Activated CD8-positive, alpha-beta T cell treated with anti-CD3 and anti-CD28 coated beads for 36 hours (primary cell): ENCODE data around the gene CORO2B. TPM values are rescaled to one million over a fixed set of nuclear protein-coding genes. Genes with fewer than 3 reads are reported as not detected.

Experiments
- ATAC-seq: fragments of 200-7000 bp; cut with Tn5 transposase; one replicate; pipeline ENCODE4 v1.10.0; 2021; ENCODE audit warnings: mild to moderate bottlenecking, moderate library complexity
- CTCF ChIA-PET: fragments of 350-600 bp; sonication (Branson Sonifier 250); formaldehyde crosslinking; loops from one replicate; lab custom pipeline; 2021; ENCODE audit warnings: antibody characterized with exemption; lab: Charles Lee
- POLR2A ChIA-PET: fragments of 350-600 bp; sonication (Branson Sonifier 250); formaldehyde crosslinking; loops from one replicate; lab custom pipeline; 2021; ENCODE audit warnings: antibody characterized with exemption; lab: Charles Lee
- DNase-seq: peaks from one replicate; pipeline ENCODE4 v3.0.0-alpha.2; 2020
- H3K27ac Mint-ChIP-seq: one replicate; pipeline ENCODE4 v1.8.0; 2021; ENCODE audit warnings: mild to moderate bottlenecking, mixed read lengths
- H3K27me3 Mint-ChIP-seq: one replicate; pipeline ENCODE4 v1.8.0; 2021; ENCODE audit warnings: mixed read lengths
- H3K36me3 Mint-ChIP-seq: one replicate; pipeline ENCODE4 v1.8.0; 2021; ENCODE audit warnings: low read depth, mixed read lengths
- H3K4me1 Mint-ChIP-seq: one replicate; pipeline ENCODE4 v1.8.0; 2021; ENCODE audit warnings: low read depth, mixed read lengths
- H3K4me3 Mint-ChIP-seq: one replicate; pipeline ENCODE4 v1.8.0; 2021; ENCODE audit warnings: mild to moderate bottlenecking, moderate library complexity, mixed read lengths
- H3K9me3 Mint-ChIP-seq: one replicate; pipeline ENCODE4 v1.8.0; 2021; ENCODE audit warnings: mixed read lengths
- CTCF ChIP-seq: fragments of 200-600 bp; IDR thresholded peaks from one replicate; pipeline ENCODE4 v1.8.0; 2022; ENCODE audit warnings: antibody characterized with exemption, mild to moderate bottlenecking
- intact Hi-C: fragments of 100-400 bp; cut with micrococcal nuclease; formaldehyde crosslinking; loops from one replicate; pipeline ENCODE4 v1.10.0; 2022
- total RNA-seq, 2 experiments: library from RNA; stranded (reverse); gene quantifications; one replicate each; pipeline ENCODE4 v1.2.3, GENCODE V29; 2021

Gene CORO2B
- total RNA-seq, 2 experiments from 2014 or later = not detected

- H3K27ac Mint-ChIP-seq = no peak overlapping the region
- no peak overlapping the region for H3K4me3 Mint-ChIP-seq
- CTCF ChIA-PET = interaction anchor here (0.7 to 1.6 kb wide), 3 partner anchors 19 to 85 kb away, joined by 4 to 5 read pairs (median 5); no protein-coding TSS in a partner anchor
- no peaks in the 10 kb centered on the region for H3K9me3 Mint-ChIP-seq
- no peaks in the 10 kb centered on the region for H3K36me3 Mint-ChIP-seq
- POLR2A ChIA-PET = interaction anchor here (1.0 kb wide), 1 partner anchor 11 kb away, joined by 3 read pairs; no protein-coding TSS in a partner anchor
- intact Hi-C loops = no loop called here
- no peaks in the 10 kb centered on the region for H3K27me3 Mint-ChIP-seq
- TF ChIP-seq CTCF = no peak
- DNase-seq (no peak), ATAC-seq (no peak)
- H3K4me1 Mint-ChIP-seq = no peaks in the 10 kb centered on the region
Measured at GRCh38 chr15:68635141-68635540, 56.3 kb downstream of the CORO2B start.

- no peaks in the 10 kb centered on the region for H3K9me3 Mint-ChIP-seq
- no peak for TF ChIP-seq CTCF
- DNase-seq (no peak), ATAC-seq (no peak)
- no peak overlapping the region for H3K27ac Mint-ChIP-seq
- no peak overlapping the region for H3K4me3 Mint-ChIP-seq
- intact Hi-C loops = no loop called here
- H3K27me3 Mint-ChIP-seq = no peaks in the 10 kb centered on the region
- ChIA-PET CTCF (interaction anchor here (1.5 kb wide), 1 partner anchor 37 kb away, joined by 5 read pairs; no protein-coding TSS in a partner anchor), POLR2A (interaction anchor here (0.9 to 1.0 kb wide), 2 partner anchors 10 to 69 kb away, joined by 3 read pairs; no protein-coding TSS in a partner anchor)
- no peaks in the 10 kb centered on the region for H3K36me3 Mint-ChIP-seq
- H3K4me1 Mint-ChIP-seq = no peaks in the 10 kb centered on the region
Measured at GRCh38 chr15:68636256-68636655, 57.5 kb downstream of the CORO2B start.

GRCh38 chr15:68637767-68638404 is 59.1 kb downstream of the CORO2B start:
- intact Hi-C loops = no loop called here
- H3K27ac Mint-ChIP-seq = no peak overlapping the region
- no peaks in the 10 kb centered on the region for H3K9me3 Mint-ChIP-seq
- H3K27me3 Mint-ChIP-seq = no peaks in the 10 kb centered on the region
- no peaks in the 10 kb centered on the region for H3K36me3 Mint-ChIP-seq
- no peaks in the 10 kb centered on the region for H3K4me1 Mint-ChIP-seq
- no peak overlapping the region for H3K4me3 Mint-ChIP-seq
- ATAC-seq (no peak), DNase-seq (no peak)
- TF ChIP-seq CTCF = no peak
- ChIA-PET CTCF (interaction anchor here (1.0 kb wide), 1 partner anchor 14 kb away, joined by 3 read pairs; no protein-coding TSS in a partner anchor), POLR2A (interaction anchor here (0.7 kb wide), 1 partner anchor 8 kb away, joined by 3 read pairs; no protein-coding TSS in a partner anchor)

- no peak for DNase-seq
- ChIA-PET POLR2A (no interaction called here), CTCF (no interaction called here)
- H3K27ac Mint-ChIP-seq = no peak overlapping the region
- no peak for TF ChIP-seq CTCF
- intact Hi-C loops = no loop called here
- H3K9me3 Mint-ChIP-seq = no peaks in the 10 kb centered on the region
- H3K4me3 Mint-ChIP-seq = no peak overlapping the region
- H3K36me3 Mint-ChIP-seq = no peaks in the 10 kb centered on the region
- ATAC-seq = no peak
- no peaks in the 10 kb centered on the region for H3K4me1 Mint-ChIP-seq
- H3K27me3 Mint-ChIP-seq = no peaks in the 10 kb centered on the region
Measured at GRCh38 chr15:68638953-68639515, 60.2 kb downstream of the CORO2B start.

GRCh38 chr15:68639926-68640600 is 61.3 kb downstream of the CORO2B start:
- H3K9me3 Mint-ChIP-seq = no peaks in the 10 kb centered on the region
- intact Hi-C loops = no loop called here

More at GRCh38 chr15:68639926-68640600, 61.3 kb downstream of the CORO2B start:
- DNase-seq (no peak), ATAC-seq (no peak)
- Mint-ChIP-seq H3K36me3 (no peaks in the 10 kb centered on the region), H3K4me1 (no peaks in the 10 kb centered on the region), H3K4me3 (no peak overlapping the region), H3K27me3 (no peaks in the 10 kb centered on the region), H3K27ac (no peak overlapping the region)
- ChIA-PET POLR2A (no interaction called here), CTCF (no interaction called here)
- TF ChIP-seq CTCF = no peak
